Activated CD4-positive, alpha-beta T cell treated with anti-CD3 and anti-CD28 coated beads, Interleukin-2, amount 50 U/mL, for 4 hours (primary cell): ENCODE measurements around the gene TRDN.
"Not testable (repeated sequence)": the region's sequence is repeated elsewhere in the genome, so short reads cannot be mapped to it uniquely, and the experiment has no call there.

Source experiments
- DNase-seq, 2 experiments: peaks; one replicate each; pipeline ENCODE4 v3.0.0-alpha.2; 2020

The TRDN gene

GRCh38 chr6:123559816-123560215 lies 76.9 kb downstream of the TRDN start:
- not testable (repeated sequence) for DNase-seq

GRCh38 chr6:123557474-123557873 lies 79.3 kb downstream of the TRDN start:
- not testable (repeated sequence) for DNase-seq

- no peak for DNase-seq
These were observed 84.6 kb downstream of the TRDN start for GRCh38 chr6:123551939-123552707.

- no peak for DNase-seq
These were observed 86.6 kb downstream of the TRDN start for GRCh38 chr6:123550052-123550617.

GRCh38 chr6:123549476-123549875 lies 87.3 kb downstream of the TRDN start:
- no peak for DNase-seq

GRCh38 chr6:123547216-123547978 lies 89.4 kb downstream of the TRDN start:
- no peak for DNase-seq

- no peak for DNase-seq
These were observed 90.2 kb downstream of the TRDN start for GRCh38 chr6:123546537-123546936.

GRCh38 chr6:123541462-123541861 lies 95.3 kb downstream of the TRDN start:
- no peak for DNase-seq

- no peak for DNase-seq
These were observed 102.7 kb downstream of the TRDN start for GRCh38 chr6:123533862-123534648.

- DNase-seq, result no peak
These were observed 106.9 kb downstream of the TRDN start for GRCh38 chr6:123529843-123530242.

- no peak for DNase-seq
These were observed 107.7 kb downstream of the TRDN start for GRCh38 chr6:123529058-123529457.

GRCh38 chr6:123527406-123527805 lies 109.3 kb downstream of the TRDN start:
- DNase-seq, result no peak

- DNase-seq, result no peak
These were observed 110.6 kb downstream of the TRDN start for GRCh38 chr6:123526128-123526527.

GRCh38 chr6:123524781-123525180 lies 112.0 kb downstream of the TRDN start:
- DNase-seq, result no peak

GRCh38 chr6:123520217-123520616 lies 116.5 kb downstream of the TRDN start:
- no peak for DNase-seq

- DNase-seq, result no peak
These were observed 117.6 kb downstream of the TRDN start for GRCh38 chr6:123519189-123519505.

- no peak for DNase-seq
These were observed 118.1 kb downstream of the TRDN start for GRCh38 chr6:123518441-123519188.

GRCh38 chr6:123515715-123516114 lies 121.0 kb downstream of the TRDN start:
- no peak for DNase-seq

GRCh38 chr6:123509112-123509511 lies 127.6 kb downstream of the TRDN start:
- no peak for DNase-seq

- DNase-seq, result no peak
These were observed 128.5 kb downstream of the TRDN start for GRCh38 chr6:123508290-123508689.

- no peak for DNase-seq
These were observed 129.2 kb downstream of the TRDN start for GRCh38 chr6:123507582-123507981.

GRCh38 chr6:123503619-123504018 lies 133.1 kb downstream of the TRDN start:
- no peak for DNase-seq

- no peak for DNase-seq
These were observed 139.7 kb downstream of the TRDN start for GRCh38 chr6:123497025-123497424.
